PC-9 (cell line): Measurements from ENCODE around the gene SMCP. TPM values are rescaled to one million over a fixed set of nuclear protein-coding genes. Genes with fewer than 3 reads are reported as not detected.

Source experiments
- BruUV-seq: library from RNA; stranded (reverse); fragments of 400-500 nt; replicated peaks from 2 replicates; lab custom pipeline; 2021; lab: Mats Ljungman, UMichigan
- CTCF ChIA-PET: fragments of 300-600 bp; sonication (Branson Sonifier 250); formaldehyde crosslinking; loops from one replicate; lab custom pipeline; 2022; ENCODE audit warnings: antibody characterized with exemption; lab: Charles Lee
- POLR2A ChIA-PET: fragments of 300-600 bp; sonication (Branson Sonifier 250); formaldehyde crosslinking; loops from one replicate; lab custom pipeline; 2022; ENCODE audit warnings: antibody characterized with exemption; ENCODE audit not compliant: unreplicated experiment; lab: Charles Lee
- DNase-seq, 2 experiments: peaks; one replicate each; pipeline versions ENCODE4 v3.0.0 to v3.0.0-alpha.2; 2015 to 2022; ENCODE audit warnings: mixed read lengths in 1 of 2
- H2AFZ ChIP-seq: fragments of 200-600 bp; sonication (generic); 2 replicates; pipeline ENCODE4 v1.8.1; 2017; ENCODE audit warnings: antibody characterized with exemption
- H3F3A ChIP-seq: fragments of 200-600 bp; sonication (generic); 2 replicates; pipeline ENCODE4 v1.8.1; 2017; ENCODE audit warnings: antibody characterized with exemption, mild to moderate bottlenecking, low read depth; ENCODE audit not compliant: insufficient read depth
- H3K27ac ChIP-seq: fragments of 200-600 bp; sonication (generic); 2 replicates; pipeline ENCODE4 v1.6.1; 2016; ENCODE audit warnings: mixed run types
- H3K27me3 ChIP-seq: fragments of 200-600 bp; sonication (generic); 2 replicates; pipeline ENCODE4 v1.6.1; 2016; ENCODE audit warnings: low read depth, mixed run types; ENCODE audit not compliant: insufficient read depth
- H3K36me3 ChIP-seq: fragments of 200-600 bp; sonication (generic); 2 replicates; pipeline ENCODE4 v1.6.1; 2016; ENCODE audit warnings: low read depth, mixed run types
- H3K4me1 ChIP-seq: fragments of 200-600 bp; sonication (generic); replicated peaks from 2 replicates; pipeline ENCODE4 v1.6.1; 2016; ENCODE audit warnings: mixed run types; ENCODE audit not compliant: insufficient read depth
- H3K4me2 ChIP-seq: fragments of 200-600 bp; sonication (generic); 2 replicates; pipeline ENCODE4 v1.6.1; 2017; ENCODE audit warnings: mixed run types
- H3K4me3 ChIP-seq: fragments of 200-600 bp; sonication (generic); 2 replicates; pipeline ENCODE4 v1.6.1; 2016; ENCODE audit warnings: mixed run types
- H3K79me2 ChIP-seq: fragments of 200-600 bp; sonication (generic); 2 replicates; pipeline ENCODE4 v1.6.1; 2017; ENCODE audit warnings: low read depth, mixed run types
- H3K9me2 ChIP-seq: fragments of 200-600 bp; sonication (generic); 2 replicates; pipeline ENCODE4 v1.8.1; 2017; ENCODE audit warnings: mild to moderate bottlenecking; ENCODE audit not compliant: insufficient read depth
- H3K9me3 ChIP-seq: fragments of 200-600 bp; sonication (generic); 2 replicates; pipeline ENCODE4 v1.8.1; 2016; ENCODE audit warnings: low read depth; ENCODE audit not compliant: insufficient read depth
- H4K20me1 ChIP-seq: fragments of 200-600 bp; sonication (generic); 2 replicates; pipeline ENCODE4 v1.8.1; 2017; ENCODE audit not compliant: insufficient read depth
- CTCF ChIP-seq: fragments of 200-600 bp; sonication (generic); conservative IDR thresholded peaks from 2 replicates; pipeline ENCODE4 v1.6.1; 2017; ENCODE audit warnings: mixed run types, antibody characterized with exemption, mild to moderate bottlenecking, moderate library complexity
- EZH2 ChIP-seq: fragments of 200-600 bp; sonication (generic); IDR thresholded peaks from 2 replicates; pipeline ENCODE4 v1.8.0; 2017; ENCODE audit warnings: antibody characterized with exemption, low read depth
- intact Hi-C: fragments of 100-400 bp; cut with micrococcal nuclease; formaldehyde crosslinking; loops from one replicate; pipeline ENCODE4 v1.10.0; 2022; ENCODE audit not compliant: unreplicated experiment
- total RNA-seq: library from RNA; stranded (reverse); gene quantifications from 2 replicates; pipeline ENCODE4 v1.2.3, GENCODE V29; 2021

The SMCP gene
- total RNA-seq, 1 experiment from 2014 or later, result not detected

- Histone ChIP-seq H3K4me1 (peaks cover 9% of the 10 kb centered on the region; the same call in 1 of the 2 replicates), H3F3A (no peaks in the 10 kb centered on the region), H3K4me2 (no peak overlapping the region), H4K20me1 (no peaks in the 10 kb centered on the region), H3K27me3 (no peaks in the 10 kb centered on the region), H3K27ac (no peak overlapping the region), H3K79me2 (no peaks in the 10 kb centered on the region), H3K9me2 (no peaks in the 10 kb centered on the region), H3K36me3 (no peaks in the 10 kb centered on the region), H3K9me3 (no peaks in the 10 kb centered on the region), H2AFZ (no peak overlapping the region), H3K4me3 (no peak overlapping the region)
- no peak for DNase-seq
- ChIA-PET CTCF (no interaction called here), POLR2A (interaction anchor here (0.7 kb wide), 1 partner anchor 104 kb away, joined by 5 read pairs; no protein-coding TSS in a partner anchor)
- no TSS peak for BruUV-seq
- TF ChIP-seq CTCF, result no peak
- no peak for TF ChIP-seq EZH2
- intact Hi-C loops, result no loop called here
Observed at GRCh38 chr1:152886085-152886484, 8.0 kb downstream of the SMCP start.

- no peaks in the 10 kb centered on the region for H3K27me3 ChIP-seq
- no TSS peak for BruUV-seq
- intact Hi-C loops, result no loop called here
- H3K36me3 ChIP-seq, result no peaks in the 10 kb centered on the region
- TF ChIP-seq EZH2 (no peak), CTCF (no peak)
- H3K4me1 ChIP-seq, result peaks cover 9% of the 10 kb centered on the region; the same call in 1 of the 2 replicates
- CTCF ChIA-PET, result no interaction called here
- H3K4me2 ChIP-seq, result no peak overlapping the region
- POLR2A ChIA-PET, result no interaction called here
- H3K79me2 ChIP-seq, result no peaks in the 10 kb centered on the region
- H3K9me2 ChIP-seq, result no peaks in the 10 kb centered on the region
- H3K9me3 ChIP-seq, result no peaks in the 10 kb centered on the region
- H3F3A ChIP-seq, result no peaks in the 10 kb centered on the region
- no peak for DNase-seq
- no peak overlapping the region for H2AFZ ChIP-seq
- H3K27ac ChIP-seq, result no peak overlapping the region
- H4K20me1 ChIP-seq, result no peaks in the 10 kb centered on the region
- no peak overlapping the region for H3K4me3 ChIP-seq
Observed at GRCh38 chr1:152886758-152887409, 8.8 kb downstream of the SMCP start.

GRCh38 chr1:152888126-152888525, 10.0 kb downstream of the SMCP start:
- POLR2A ChIA-PET, result interaction anchor here (0.7 kb wide), 1 partner anchor 14 kb away, joined by 19 read pairs; no protein-coding TSS in a partner anchor
- Histone ChIP-seq H3K36me3 (no peaks in the 10 kb centered on the region), H4K20me1 (no peaks in the 10 kb centered on the region), H3K9me2 (no peaks in the 10 kb centered on the region), H3K27me3 (no peaks in the 10 kb centered on the region), H3K9me3 (no peaks in the 10 kb centered on the region), H3K27ac (no peak overlapping the region), H3K4me3 (no peak overlapping the region), H3K79me2 (no peaks in the 10 kb centered on the region), H3K4me2 (no peak overlapping the region), H2AFZ (no peak overlapping the region), H3F3A (no peaks in the 10 kb centered on the region), H3K4me1 (peaks cover 9% of the 10 kb centered on the region; the same call in 1 of the 2 replicates)
- intact Hi-C loops, result no loop called here
- TF ChIP-seq EZH2 (no peak), CTCF (no peak)
- peak in 1 of 2 experiments; percentile 62 for DNase-seq
- BruUV-seq, result no TSS peak
- CTCF ChIA-PET, result interaction anchor here (0.6 to 0.7 kb wide), 2 partner anchors 10 to 156 kb away, joined by 3 to 4 read pairs; no protein-coding TSS in a partner anchor
